ENCODE measurements around the gene PPFIA2. TPM values are rescaled to one million over a fixed set of nuclear protein-coding genes. Genes with fewer than 3 reads are reported as not detected.

PPFIA2 gene
- total RNA-seq, 6 experiments from 2014 or later: 0.12 to 1.2 (median 0.56) TPM; not detected in 2

DNA sequence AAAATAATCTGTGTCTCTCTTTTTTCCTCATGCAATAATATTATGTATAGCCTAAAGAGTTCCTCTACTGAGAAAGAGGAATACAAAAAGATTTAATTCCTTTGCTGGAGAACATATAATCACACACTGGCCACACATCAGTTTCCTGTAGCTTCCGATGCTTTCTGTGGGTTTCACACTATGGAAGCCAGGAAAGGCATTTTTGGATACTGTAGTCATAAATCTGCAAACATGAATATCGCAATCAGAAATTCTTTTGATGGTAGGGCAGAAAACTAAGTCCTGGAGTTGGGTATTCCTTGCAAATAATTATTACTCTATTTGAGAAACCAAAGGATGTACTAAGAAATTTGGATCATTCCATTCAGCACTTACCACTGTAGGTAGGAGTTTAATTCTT, 421.3 kb downstream of the PPFIA2 start:
- H3K4me1 ChIP-seq: no peaks in the 10 kb centered on the region
- no peak overlapping the region for H3K27ac ChIP-seq
- no peak for TF ChIP-seq CTCF (IDR thresholded peaks at IDR 0.05)
- TF ChIP-seq POLR2A (IDR thresholded peaks at IDR 0.05): no peak
- H3K9me3 ChIP-seq: no peaks in the 10 kb centered on the region
- intact Hi-C loops (cut with DNase I): no loop called here
- H3K27me3 ChIP-seq: no peaks in the 10 kb centered on the region
- ATAC-seq (no peak), DNase-seq (no peak)
- WGBS (ENCODE audit: insufficient coverage, low coverage, low lambda C conversion rate, missing lambda C conversion rate): 68% methylated on average over 2 of the region's 2 CpGs
- no peaks in the 10 kb centered on the region for H3K36me3 ChIP-seq
- no peak overlapping the region for H3K4me3 ChIP-seq

DNA sequence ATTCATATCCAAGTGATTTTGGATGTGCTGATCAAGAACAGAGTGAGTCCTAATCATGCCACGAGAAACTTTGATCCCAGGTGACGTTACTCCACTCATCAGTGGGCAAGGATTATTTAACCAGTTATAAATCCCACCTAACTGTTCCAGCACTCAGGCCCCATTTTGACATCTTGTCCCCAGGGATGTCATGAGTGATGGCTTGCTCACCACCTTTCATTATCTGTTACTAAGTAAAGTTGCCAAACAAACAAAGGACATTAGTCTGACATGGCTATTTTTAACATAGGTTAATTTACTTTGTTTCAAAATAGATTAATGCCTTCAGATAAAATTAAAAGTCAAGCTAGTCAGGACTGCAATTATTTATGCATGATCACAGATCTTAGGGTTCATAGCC, 425.3 kb downstream of the PPFIA2 start:
- DNase-seq: no peak

GRCh38 chr12:81332054-81332453, 427.1 kb downstream of the PPFIA2 start:
- DNase-seq: no peak

More for the DNA sequence above, 425.3 kb downstream of the PPFIA2 start:
- Histone ChIP-seq H3K36me3 (no peaks in the 10 kb centered on the region), H3K9me3 (no peaks in the 10 kb centered on the region), H3K4me1 (no peaks in the 10 kb centered on the region), H3K4me3 (no peak overlapping the region), H3K27ac (no peak overlapping the region), H3K27me3 (no peaks in the 10 kb centered on the region)
- 30% methylated on average over 2 of the region's 2 CpGs for WGBS (ENCODE audit: insufficient coverage, low coverage, low lambda C conversion rate, missing lambda C conversion rate)
- no peak for TF ChIP-seq POLR2A (IDR thresholded peaks at IDR 0.05)
- TF ChIP-seq CTCF (IDR thresholded peaks at IDR 0.05): no peak
- no peak for ATAC-seq
- intact Hi-C loops (cut with DNase I): no loop called here

GRCh38 chr12:81330480-81330879, 428.7 kb downstream of the PPFIA2 start:
- no peaks in the 10 kb centered on the region for H3K4me1 ChIP-seq
- no peaks in the 10 kb centered on the region for H3K27me3 ChIP-seq
- intact Hi-C loops (cut with DNase I): no loop called here
- H3K4me3 ChIP-seq: no peak overlapping the region
- DNase-seq (no peak), ATAC-seq (no peak)
- WGBS (ENCODE audit: insufficient coverage, low coverage, low lambda C conversion rate, missing lambda C conversion rate): 89% methylated on average over 1 of the region's 1 CpG
- H3K9me3 ChIP-seq: no peaks in the 10 kb centered on the region
- TF ChIP-seq POLR2A (IDR thresholded peaks at IDR 0.05) (no peak), CTCF (IDR thresholded peaks at IDR 0.05) (no peak)
- no peak overlapping the region for H3K27ac ChIP-seq
- H3K36me3 ChIP-seq: no peaks in the 10 kb centered on the region

More at GRCh38 chr12:81332054-81332453, 427.1 kb downstream of the PPFIA2 start:
- Histone ChIP-seq H3K27ac (no peak overlapping the region), H3K4me1 (no peaks in the 10 kb centered on the region), H3K27me3 (no peaks in the 10 kb centered on the region), H3K36me3 (no peaks in the 10 kb centered on the region), H3K4me3 (no peak overlapping the region), H3K9me3 (no peaks in the 10 kb centered on the region)
- intact Hi-C loops (cut with DNase I): no loop called here
- no peak for ATAC-seq
- 28% methylated on average over 4 of the region's 4 CpGs for WGBS (ENCODE audit: insufficient coverage, low coverage, low lambda C conversion rate, missing lambda C conversion rate)
- TF ChIP-seq POLR2A (IDR thresholded peaks at IDR 0.05) (no peak), CTCF (IDR thresholded peaks at IDR 0.05) (no peak)

- no CpG with 5 or more reads among the region's 2 CpGs for WGBS (ENCODE audit: insufficient coverage, low coverage, low lambda C conversion rate, missing lambda C conversion rate)
- H3K27me3 ChIP-seq: no peaks in the 10 kb centered on the region
- no peak overlapping the region for H3K4me3 ChIP-seq
- H3K4me1 ChIP-seq: no peaks in the 10 kb centered on the region
- ATAC-seq (no peak), DNase-seq (no peak)
- no peaks in the 10 kb centered on the region for H3K36me3 ChIP-seq
- TF ChIP-seq CTCF (IDR thresholded peaks at IDR 0.05): peak in 2 of 4 donors; percentile 10 to 11
- no peak for TF ChIP-seq POLR2A (IDR thresholded peaks at IDR 0.05)
- H3K9me3 ChIP-seq: no peaks in the 10 kb centered on the region
- intact Hi-C loops (cut with DNase I): no loop called here
- no peak overlapping the region for H3K27ac ChIP-seq
Measured at GRCh38 chr12:81329085-81329484, 430.1 kb downstream of the PPFIA2 start.
